Astrocyte (in vitro differentiated cells and primary cell): ENCODE data around the gene ENTPD5. TPM values are rescaled to one million over a fixed set of nuclear protein-coding genes. Genes with fewer than 3 reads are reported as not detected.
A peak's percentile ranks its signal among the peaks of the same experiment; 100 is the strongest.

Experiments used
- DNase-seq: peaks from one replicate; pipeline ENCODE4 v3.0.0-alpha.2; 2010; ENCODE audit warnings: low read depth
- FAIRE-seq: peaks from 2 replicates; lab custom pipeline; 2011; peaks lifted over from hg19 to GRCh38; lab: Jason Lieb, UNC
- H2AFZ ChIP-seq: 2 replicates; pipeline ENCODE4 v1.6.0; 2012; ENCODE audit warnings: low read depth, low read length, inconsistent platforms
- H3K27ac ChIP-seq: 2 replicates; pipeline ENCODE4 v1.5.1; 2011; ENCODE audit warnings: low read depth, low read length, inconsistent platforms
- H3K27me3 ChIP-seq: 2 replicates; pipeline ENCODE4 v1.6.0; 2011; ENCODE audit warnings: low read length, inconsistent platforms; ENCODE audit not compliant: insufficient read depth
- H3K36me3 ChIP-seq: 2 replicates; pipeline ENCODE4 v1.5.1; 2011; ENCODE audit warnings: low read length, inconsistent platforms; ENCODE audit not compliant: insufficient read depth
- H3K4me1 ChIP-seq: 2 replicates; pipeline ENCODE4 v1.5.1; 2011; ENCODE audit warnings: low read length, inconsistent platforms; ENCODE audit not compliant: insufficient read depth
- H3K4me2 ChIP-seq: 2 replicates; pipeline ENCODE4 v1.6.0; 2012; ENCODE audit warnings: low read length, inconsistent platforms
- H3K4me3 ChIP-seq: 2 replicates; pipeline ENCODE4 v1.5.1; 2011; ENCODE audit warnings: low read depth, mild to moderate bottlenecking, low read length, inconsistent platforms; ENCODE audit not compliant: insufficient read depth
- H3K79me2 ChIP-seq: 2 replicates; pipeline ENCODE4 v1.6.0; 2012; ENCODE audit warnings: mild to moderate bottlenecking, low read length, inconsistent platforms; ENCODE audit not compliant: insufficient read depth
- H3K9ac ChIP-seq: 2 replicates; pipeline ENCODE4 v1.6.0; 2012; ENCODE audit warnings: mild to moderate bottlenecking, low read length, inconsistent platforms
- H3K9me3 ChIP-seq: 2 replicates; pipeline ENCODE4 v1.5.1; 2012; ENCODE audit warnings: low read depth, mild to moderate bottlenecking, low read length, inconsistent platforms; ENCODE audit not compliant: insufficient read depth
- H4K20me1 ChIP-seq: 2 replicates; pipeline ENCODE4 v1.6.0; 2012; ENCODE audit warnings: low read length, inconsistent platforms; ENCODE audit not compliant: insufficient read depth
- H3K27ac Mint-ChIP-seq: one replicate; pipeline ENCODE4 v1.8.0; 2021; ENCODE audit warnings: mild to moderate bottlenecking, mixed read lengths; ENCODE audit not compliant: unreplicated experiment
- H3K27me3 Mint-ChIP-seq: one replicate; pipeline ENCODE4 v1.8.0; 2021; ENCODE audit warnings: low read depth, mixed read lengths; ENCODE audit not compliant: unreplicated experiment
- H3K36me3 Mint-ChIP-seq: one replicate; pipeline ENCODE4 v1.8.0; 2021; ENCODE audit warnings: low read depth, mixed read lengths; ENCODE audit not compliant: unreplicated experiment
- H3K4me1 Mint-ChIP-seq: one replicate; pipeline ENCODE4 v1.8.0; 2021; ENCODE audit warnings: low read depth, mixed read lengths; ENCODE audit not compliant: unreplicated experiment
- H3K4me3 Mint-ChIP-seq: one replicate; pipeline ENCODE4 v1.8.0; 2021; ENCODE audit warnings: mild to moderate bottlenecking, moderate library complexity, mixed read lengths; ENCODE audit not compliant: unreplicated experiment
- H3K9me3 Mint-ChIP-seq: one replicate; pipeline ENCODE4 v1.8.0; 2021; ENCODE audit warnings: mild to moderate bottlenecking, mixed read lengths; ENCODE audit not compliant: unreplicated experiment
- CTCF ChIP-seq: IDR thresholded peaks from 2 replicates; pipeline ENCODE4 v1.5.1; 2011; ENCODE audit warnings: low read depth, mild to moderate bottlenecking, inconsistent platforms, low read length, moderate library complexity; ENCODE audit not compliant: insufficient read depth
- EZH2 ChIP-seq: IDR thresholded peaks from 2 replicates; pipeline ENCODE4 v1.6.1; 2012; ENCODE audit warnings: mild to moderate bottlenecking, low read length, inconsistent platforms; ENCODE audit not compliant: insufficient read depth
- total RNA-seq: library from RNA; stranded (reverse); gene quantifications from 2 replicates; pipeline ENCODE4 v1.2.1, GENCODE V29; 2021

The ENTPD5 gene
- total RNA-seq, 1 donor from 2014 or later, result 9.5 TPM

- no peaks in the 10 kb centered on the region for H3K27me3 Mint-ChIP-seq
- H3K4me3 ChIP-seq, result no peak overlapping the region
- no peak overlapping the region for H3K27ac Mint-ChIP-seq
- H2AFZ ChIP-seq, result no peak overlapping the region
- peaks cover 15% of the 10 kb centered on the region for H3K36me3 Mint-ChIP-seq
- peaks cover 39% of the 10 kb centered on the region for H3K36me3 ChIP-seq
- TF ChIP-seq CTCF (no peak), EZH2 (no peak)
- no peak overlapping the region for H3K4me2 ChIP-seq
- no peaks in the 10 kb centered on the region for H3K9me3 ChIP-seq
- no peaks in the 10 kb centered on the region for H3K9me3 Mint-ChIP-seq
- no peak for DNase-seq
- no peak overlapping the region for H3K27ac ChIP-seq
- H3K4me3 Mint-ChIP-seq, result no peak overlapping the region
- no peaks in the 10 kb centered on the region for H3K27me3 ChIP-seq
- H3K4me1 ChIP-seq, result no peaks in the 10 kb centered on the region
- FAIRE-seq, result no peak
- H3K9ac ChIP-seq, result no peak overlapping the region
- no peaks in the 10 kb centered on the region for H3K4me1 Mint-ChIP-seq
- H3K79me2 ChIP-seq, result no peaks in the 10 kb centered on the region
- H4K20me1 ChIP-seq, result no peaks in the 10 kb centered on the region
Measured at GRCh38 chr14:73958591-73958990, 60.5 kb downstream of the ENTPD5 start.

GRCh38 chr14:73955674-73956073, 63.4 kb downstream of the ENTPD5 start:
- H3K36me3 Mint-ChIP-seq, result peaks cover 10% of the 10 kb centered on the region

More at GRCh38 chr14:73955674-73956073, 63.4 kb downstream of the ENTPD5 start:
- Histone ChIP-seq H3K79me2 (peaks cover 4% of the 10 kb centered on the region), H3K27me3 (no peaks in the 10 kb centered on the region), H3K9me3 (no peaks in the 10 kb centered on the region), H3K4me1 (peaks cover 4% of the 10 kb centered on the region), H3K9ac (no peak overlapping the region), H3K27ac (no peak overlapping the region), H3K4me3 (no peak overlapping the region), H2AFZ (no peak overlapping the region), H3K36me3 (peaks cover 29% of the 10 kb centered on the region), H3K4me2 (no peak overlapping the region), H4K20me1 (no peaks in the 10 kb centered on the region)
- TF ChIP-seq EZH2, result no peak
- no peak for TF ChIP-seq CTCF
- no peak for FAIRE-seq
- no peak overlapping the region for H3K4me3 Mint-ChIP-seq
- peak overlapping the region; percentile 41 for H3K27ac Mint-ChIP-seq
- H3K27me3 Mint-ChIP-seq, result no peaks in the 10 kb centered on the region
- no peak for DNase-seq
- H3K4me1 Mint-ChIP-seq, result peaks cover 2% of the 10 kb centered on the region
- no peaks in the 10 kb centered on the region for H3K9me3 Mint-ChIP-seq
